SU-DHL-6 (cell line): ENCODE results near the gene TMEM214.
A peak's percentile ranks its signal among the peaks of the same experiment; 100 is the strongest.

Source experiments
- H2AFZ ChIP-seq: fragments of 200-600 bp; sonication (generic); 2 replicates; pipeline ENCODE4 v1.6.1; 2014; ENCODE audit warnings: low read depth, mild to moderate bottlenecking, moderate library complexity, mixed read lengths, antibody characterized with exemption, low read length; ENCODE audit not compliant: severe bottlenecking
- H3F3A ChIP-seq: fragments of 200-600 bp; shearing (Covaris generic); 2 replicates; pipeline ENCODE4 v1.6.0; 2016; ENCODE audit warnings: antibody characterized with exemption, mild to moderate bottlenecking; ENCODE audit not compliant: insufficient read depth
- H3K27ac ChIP-seq: fragments of 200-600 bp; sonication (generic); 2 replicates; pipeline ENCODE4 v1.5.1; 2016; ENCODE audit warnings: low read depth, mild to moderate bottlenecking, low read length, moderate library complexity, mixed read lengths
- H3K27me3 ChIP-seq: fragments of 200-600 bp; sonication (generic), shearing (Covaris generic); 2 replicates; pipeline ENCODE4 v1.6.0; 2014; ENCODE audit warnings: mild to moderate bottlenecking, low read length
- H3K36me3 ChIP-seq: fragments of 200-600 bp; sonication (generic); 2 replicates; pipeline ENCODE4 v1.6.1; 2014; ENCODE audit warnings: mild to moderate bottlenecking, low read length, mixed read lengths
- H3K4me2 ChIP-seq: fragments of 300-600, 200-600 bp; shearing (Covaris generic), sonication (generic); 2 replicates; pipeline ENCODE4 v1.6.0; 2014; ENCODE audit warnings: low read length, low read depth, mild to moderate bottlenecking; ENCODE audit not compliant: poor library complexity, severe bottlenecking
- H3K4me3 ChIP-seq: fragments of 200-600 bp; sonication (generic); 2 replicates; pipeline ENCODE4 v1.5.1; 2014; ENCODE audit warnings: antibody characterized with exemption, low read length, mild to moderate bottlenecking, mixed read lengths; ENCODE audit not compliant: insufficient read depth, poor library complexity, severe bottlenecking
- H3K79me2 ChIP-seq: fragments of 200-600 bp; sonication (generic); 2 replicates; pipeline ENCODE4 v1.6.1; 2014; ENCODE audit warnings: mild to moderate bottlenecking, low read length, moderate library complexity; ENCODE audit not compliant: insufficient read depth
- H3K9ac ChIP-seq: fragments of 200-600 bp; sonication (generic); 2 replicates; pipeline ENCODE4 v1.7.0; 2014; ENCODE audit warnings: mild to moderate bottlenecking, low read length
- H3K9me2 ChIP-seq: fragments of 200-600 bp; sonication (generic); replicated peaks from 2 replicates; pipeline ENCODE4 v1.6.1; 2014; ENCODE audit warnings: low read length; ENCODE audit not compliant: insufficient read depth
- H3K9me3 ChIP-seq: fragments of 200-600 bp; sonication (generic); 2 replicates; pipeline ENCODE4 v1.6.1; 2014; ENCODE audit warnings: low read length, mixed read lengths; ENCODE audit not compliant: insufficient read depth
- H4K20me1 ChIP-seq: fragments of 200-600 bp; sonication (generic); 2 replicates; pipeline ENCODE4 v1.6.1; 2014; ENCODE audit warnings: low read depth, mild to moderate bottlenecking, antibody characterized with exemption, low read length, moderate library complexity, mixed read lengths
- EZH2phosphoT487 ChIP-seq: fragments of 200-600 bp; sonication (generic), shearing (Covaris generic); conservative IDR thresholded peaks from 2 replicates; pipeline ENCODE4 v1.6.1; 2018; ENCODE audit warnings: mild to moderate bottlenecking, antibody characterized with exemption, low read length, moderate library complexity, mixed read lengths
- TF ChIP-seq, protein P1 (sequence below): fragments of 200-600 bp; sonication (generic); IDR thresholded peaks from one replicate; pipeline ENCODE4 v1.5.1; 2017; ENCODE audit warnings: antibody characterized with exemption, mild to moderate bottlenecking, low read length, moderate library complexity; ENCODE audit not compliant: insufficient read depth, poor library complexity, severe bottlenecking

Gene TMEM214

DNA sequence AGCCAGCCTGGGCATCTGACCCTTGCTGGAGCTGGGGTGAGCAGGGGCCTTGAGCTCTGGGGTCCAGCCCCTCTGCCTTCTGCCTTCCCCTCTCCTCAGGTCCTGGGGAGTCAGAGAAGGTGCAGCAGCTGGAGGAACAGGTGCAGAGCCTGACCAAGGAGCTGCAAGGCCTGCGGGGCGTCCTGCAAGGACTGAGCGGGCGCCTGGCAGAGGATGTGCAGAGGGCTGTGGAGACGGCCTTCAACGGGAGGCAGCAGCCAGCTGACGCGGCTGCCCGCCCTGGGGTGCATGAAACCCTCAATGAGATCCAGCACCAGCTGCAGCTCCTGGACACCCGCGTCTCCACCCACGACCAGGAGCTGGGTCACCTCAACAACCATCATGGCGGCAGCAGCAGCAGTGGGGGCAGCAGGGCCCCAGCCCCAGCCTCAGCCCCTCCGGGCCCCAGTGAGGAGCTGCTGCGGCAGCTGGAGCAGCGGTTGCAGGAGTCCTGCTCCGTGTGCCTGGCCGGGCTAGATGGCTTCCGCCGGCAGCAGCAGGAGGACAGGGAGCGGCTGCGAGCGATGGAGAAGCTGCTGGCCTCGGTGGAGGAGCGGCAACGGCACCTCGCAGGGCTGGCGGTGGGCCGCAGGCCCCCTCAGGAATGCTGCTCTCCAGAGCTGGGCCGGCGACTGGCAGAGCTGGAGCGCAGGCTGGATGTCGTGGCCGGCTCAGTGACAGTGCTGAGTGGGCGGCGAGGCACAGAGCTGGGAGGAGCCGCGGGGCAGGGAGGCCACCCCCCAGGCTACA lies 49.4 kb downstream of the TMEM214 start:
- no peaks in the 10 kb centered on the region for H3K9me2 ChIP-seq
- H3K9me3 ChIP-seq = no peaks in the 10 kb centered on the region
- no peaks in the 10 kb centered on the region for H3K27me3 ChIP-seq
- no peaks in the 10 kb centered on the region for H3F3A ChIP-seq
- H3K27ac ChIP-seq = peak overlapping the region; percentile 41; the same call in 1 of the 2 replicates
- no peak overlapping the region for H3K4me3 ChIP-seq
- H3K9ac ChIP-seq = no peak overlapping the region
- H2AFZ ChIP-seq = no peak overlapping the region
- no peak for TF ChIP-seq EZH2phosphoT487
- TF ChIP-seq, protein P1, sequence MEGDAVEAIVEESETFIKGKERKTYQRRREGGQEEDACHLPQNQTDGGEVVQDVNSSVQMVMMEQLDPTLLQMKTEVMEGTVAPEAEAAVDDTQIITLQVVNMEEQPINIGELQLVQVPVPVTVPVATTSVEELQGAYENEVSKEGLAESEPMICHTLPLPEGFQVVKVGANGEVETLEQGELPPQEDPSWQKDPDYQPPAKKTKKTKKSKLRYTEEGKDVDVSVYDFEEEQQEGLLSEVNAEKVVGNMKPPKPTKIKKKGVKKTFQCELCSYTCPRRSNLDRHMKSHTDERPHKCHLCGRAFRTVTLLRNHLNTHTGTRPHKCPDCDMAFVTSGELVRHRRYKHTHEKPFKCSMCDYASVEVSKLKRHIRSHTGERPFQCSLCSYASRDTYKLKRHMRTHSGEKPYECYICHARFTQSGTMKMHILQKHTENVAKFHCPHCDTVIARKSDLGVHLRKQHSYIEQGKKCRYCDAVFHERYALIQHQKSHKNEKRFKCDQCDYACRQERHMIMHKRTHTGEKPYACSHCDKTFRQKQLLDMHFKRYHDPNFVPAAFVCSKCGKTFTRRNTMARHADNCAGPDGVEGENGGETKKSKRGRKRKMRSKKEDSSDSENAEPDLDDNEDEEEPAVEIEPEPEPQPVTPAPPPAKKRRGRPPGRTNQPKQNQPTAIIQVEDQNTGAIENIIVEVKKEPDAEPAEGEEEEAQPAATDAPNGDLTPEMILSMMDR = no peak
- H4K20me1 ChIP-seq = no peaks in the 10 kb centered on the region
- H3K36me3 ChIP-seq = no peaks in the 10 kb centered on the region
- H3K4me2 ChIP-seq = peak overlapping the region; percentile 52
- no peaks in the 10 kb centered on the region for H3K79me2 ChIP-seq

DNA sequence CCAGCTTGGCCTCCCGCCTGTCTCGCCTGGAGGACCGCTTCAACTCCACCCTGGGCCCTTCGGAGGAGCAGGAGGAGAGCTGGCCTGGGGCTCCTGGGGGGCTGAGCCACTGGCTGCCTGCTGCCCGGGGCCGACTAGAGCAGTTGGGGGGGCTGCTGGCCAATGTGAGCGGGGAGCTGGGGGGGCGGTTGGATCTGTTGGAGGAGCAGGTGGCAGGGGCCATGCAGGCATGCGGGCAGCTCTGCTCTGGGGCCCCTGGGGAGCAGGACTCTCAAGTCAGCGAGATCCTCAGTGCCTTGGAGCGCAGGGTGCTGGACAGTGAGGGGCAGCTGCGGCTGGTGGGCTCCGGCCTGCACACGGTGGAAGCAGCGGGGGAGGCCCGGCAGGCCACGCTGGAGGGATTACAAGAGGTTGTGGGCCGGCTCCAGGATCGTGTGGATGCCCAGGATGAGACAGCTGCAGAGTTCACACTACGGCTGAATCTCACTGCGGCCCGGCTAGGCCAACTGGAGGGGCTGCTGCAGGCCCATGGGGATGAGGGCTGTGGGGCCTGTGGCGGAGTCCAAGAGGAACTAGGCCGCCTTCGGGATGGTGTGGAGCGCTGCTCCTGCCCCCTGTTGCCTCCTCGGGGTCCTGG lies 50.1 kb downstream of the TMEM214 start:
- Histone ChIP-seq H2AFZ (no peak overlapping the region), H3K27ac (no peak overlapping the region), H3K4me3 (no peak overlapping the region), H3K4me2 (no peak overlapping the region), H3F3A (0 out of 2 replicates have a peak, but pooled peaks cover 3% of the 10 kb centered on the region), H3K9me3 (no peaks in the 10 kb centered on the region), H3K36me3 (no peaks in the 10 kb centered on the region), H4K20me1 (no peaks in the 10 kb centered on the region), H3K79me2 (no peaks in the 10 kb centered on the region), H3K9me2 (no peaks in the 10 kb centered on the region), H3K9ac (no peak overlapping the region), H3K27me3 (no peaks in the 10 kb centered on the region)
- TF ChIP-seq, protein P1 = no peak
- TF ChIP-seq EZH2phosphoT487 = no peak

DNA sequence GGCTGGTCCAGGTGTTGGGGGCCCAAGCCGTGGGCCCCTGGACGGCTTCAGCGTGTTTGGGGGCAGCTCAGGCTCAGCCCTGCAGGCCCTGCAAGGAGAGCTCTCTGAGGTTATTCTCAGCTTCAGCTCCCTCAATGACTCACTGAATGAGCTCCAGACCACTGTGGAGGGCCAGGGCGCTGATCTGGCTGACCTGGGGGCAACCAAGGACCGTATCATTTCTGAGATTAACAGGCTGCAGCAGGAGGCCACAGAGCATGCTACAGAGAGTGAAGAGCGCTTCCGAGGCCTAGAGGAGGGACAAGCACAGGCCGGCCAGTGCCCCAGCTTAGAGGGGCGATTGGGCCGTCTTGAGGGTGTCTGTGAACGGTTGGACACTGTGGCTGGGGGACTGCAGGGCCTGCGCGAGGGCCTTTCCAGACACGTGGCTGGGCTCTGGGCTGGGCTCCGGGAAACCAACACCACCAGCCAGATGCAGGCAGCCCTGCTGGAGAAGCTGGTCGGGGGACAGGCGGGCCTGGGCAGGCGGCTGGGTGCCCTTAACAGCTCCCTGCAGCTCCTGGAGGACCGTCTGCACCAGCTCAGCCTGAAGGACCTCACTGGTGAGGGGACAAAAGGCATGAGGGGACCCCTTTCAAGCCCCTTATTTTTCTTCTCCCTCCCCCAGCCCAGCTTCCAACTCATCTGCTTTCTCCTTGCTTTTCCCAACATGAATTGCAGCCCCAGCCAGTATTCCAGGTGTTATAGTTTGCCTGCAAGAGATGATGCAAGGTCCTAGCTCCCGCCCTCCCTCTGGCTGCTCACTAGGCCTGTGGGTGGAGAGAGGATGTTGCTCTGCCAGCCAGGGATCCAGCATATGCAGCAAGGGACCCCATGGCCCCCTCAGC lies 50.9 kb downstream of the TMEM214 start:
- no peaks in the 10 kb centered on the region for H3K79me2 ChIP-seq
- H3K36me3 ChIP-seq = no peaks in the 10 kb centered on the region
- no peak overlapping the region for H3K27ac ChIP-seq
- H3K4me2 ChIP-seq = no peak overlapping the region
- H3K4me3 ChIP-seq = no peak overlapping the region
- H3K9me3 ChIP-seq = no peaks in the 10 kb centered on the region
- no peaks in the 10 kb centered on the region for H4K20me1 ChIP-seq
- H3K9me2 ChIP-seq = no peaks in the 10 kb centered on the region
- no peaks in the 10 kb centered on the region for H3K27me3 ChIP-seq
- H3K9ac ChIP-seq = no peak overlapping the region
- TF ChIP-seq, protein P1 = no peak
- TF ChIP-seq EZH2phosphoT487 = no peak
- 0 out of 2 replicates have a peak, but pooled peaks cover 3% of the 10 kb centered on the region for H3F3A ChIP-seq
- H2AFZ ChIP-seq = no peak overlapping the region
